ENCODE results near the gene IRGC. TPM values are rescaled to one million over a fixed set of nuclear protein-coding genes. Genes with fewer than 3 reads are reported as not detected.
A peak's percentile ranks its signal among the peaks of the same experiment; 100 is the strongest.

The IRGC gene
- total RNA-seq (not detected), total RNA-seq (0 reads per million in 2 donors)

- Mint-ChIP-seq H3K4me3 (no peak within 1 kb of the TSS), H3K27ac (peak within 1 kb of the TSS; percentile 37), H3K36me3 (ENCODE audit: low read depth) (peaks cover 2% of the 10 kb centered on the region), H3K4me1 (peaks cover 2% of the 10 kb centered on the region), H3K27me3 (peaks cover 33% of the 10 kb centered on the region)
- no peak for DNase-seq
- H3K9me3 ChIP-seq (ENCODE audit: control insufficient read depth, low read length, poor library complexity, severe bottlenecking), result no peaks in the 10 kb centered on the region
- no peak for ATAC-seq
Observed at GRCh38 chr19:43715776-43716175, at the start of gene IRGC. Gene IRGC (plus strand): TSS chr19:43716076. CDS start chr19:43718559, 2,483 bp downstream.

- H3K4me1 Mint-ChIP-seq, result peaks cover 43% of the 10 kb centered on the region
- DNase-seq, result no peak
- H3K27ac Mint-ChIP-seq, result peak overlapping the region; percentile 79
- no peaks in the 10 kb centered on the region for H3K9me3 ChIP-seq (ENCODE audit: control insufficient read depth, low read length, poor library complexity, severe bottlenecking)
- H3K4me3 Mint-ChIP-seq, result peak overlapping the region; percentile 88
- no peak for ATAC-seq
- H3K27me3 Mint-ChIP-seq, result no peaks in the 10 kb centered on the region
- peaks cover 11% of the 10 kb centered on the region for H3K36me3 Mint-ChIP-seq (ENCODE audit: low read depth)
Observed at GRCh38 chr19:43667126-43667875, 48.6 kb upstream of the IRGC start.

GRCh38 chr19:43667876-43668405 lies 47.9 kb upstream of the IRGC start:
- ATAC-seq (no peak), DNase-seq (peak in 1 of 3 donors; percentile 7)
- no peaks in the 10 kb centered on the region for H3K27me3 Mint-ChIP-seq
- peak overlapping the region; percentile 79 for H3K27ac Mint-ChIP-seq
- H3K4me1 Mint-ChIP-seq, result peaks cover 43% of the 10 kb centered on the region
- H3K4me3 Mint-ChIP-seq, result peak overlapping the region; percentile 88
- H3K36me3 Mint-ChIP-seq (ENCODE audit: low read depth), result peaks cover 11% of the 10 kb centered on the region
- H3K9me3 ChIP-seq (ENCODE audit: control insufficient read depth, low read length, poor library complexity, severe bottlenecking), result no peaks in the 10 kb centered on the region

GRCh38 chr19:43668406-43669109 lies 47.3 kb upstream of the IRGC start:
- Mint-ChIP-seq H3K27ac (peak overlapping the region; percentile 79), H3K27me3 (no peaks in the 10 kb centered on the region), H3K4me3 (peak overlapping the region; percentile 88), H3K4me1 (peaks cover 43% of the 10 kb centered on the region), H3K36me3 (ENCODE audit: low read depth) (peaks cover 11% of the 10 kb centered on the region)
- H3K9me3 ChIP-seq (ENCODE audit: control insufficient read depth, low read length, poor library complexity, severe bottlenecking), result no peaks in the 10 kb centered on the region
- peak; percentile 90 to 96 (median 91) for DNase-seq
- ATAC-seq, result peak; percentile 82

- Mint-ChIP-seq H3K27ac (no peak overlapping the region), H3K4me1 (peaks cover 38% of the 10 kb centered on the region), H3K27me3 (no peaks in the 10 kb centered on the region), H3K36me3 (ENCODE audit: low read depth) (peaks cover 8% of the 10 kb centered on the region), H3K4me3 (no peak overlapping the region)
- H3K9me3 ChIP-seq (ENCODE audit: control insufficient read depth, low read length, poor library complexity, severe bottlenecking), result no peaks in the 10 kb centered on the region
- ATAC-seq (no peak), DNase-seq (no peak)
Observed at GRCh38 chr19:43672061-43672679, 43.7 kb upstream of the IRGC start.

GRCh38 chr19:43673637-43674036 lies 42.2 kb upstream of the IRGC start:
- Mint-ChIP-seq H3K4me3 (no peak overlapping the region), H3K4me1 (peaks cover 28% of the 10 kb centered on the region), H3K36me3 (ENCODE audit: low read depth) (peaks cover 3% of the 10 kb centered on the region), H3K27me3 (no peaks in the 10 kb centered on the region), H3K27ac (no peak overlapping the region)
- no peaks in the 10 kb centered on the region for H3K9me3 ChIP-seq (ENCODE audit: control insufficient read depth, low read length, poor library complexity, severe bottlenecking)
- DNase-seq (no peak), ATAC-seq (no peak)

GRCh38 chr19:43674183-43674582 lies 41.7 kb upstream of the IRGC start:
- Mint-ChIP-seq H3K4me3 (no peak overlapping the region), H3K27ac (no peak overlapping the region), H3K4me1 (peaks cover 26% of the 10 kb centered on the region), H3K36me3 (ENCODE audit: low read depth) (peaks cover 3% of the 10 kb centered on the region), H3K27me3 (no peaks in the 10 kb centered on the region)
- H3K9me3 ChIP-seq (ENCODE audit: control insufficient read depth, low read length, poor library complexity, severe bottlenecking), result no peaks in the 10 kb centered on the region
- DNase-seq, result no peak
- ATAC-seq, result peak; percentile 18

- DNase-seq (no peak), ATAC-seq (peak; percentile 12)
- H3K4me3 Mint-ChIP-seq, result no peak overlapping the region
- peak overlapping the region; percentile 68 for H3K27ac Mint-ChIP-seq
- H3K27me3 Mint-ChIP-seq, result no peaks in the 10 kb centered on the region
- peaks cover 26% of the 10 kb centered on the region for H3K4me1 Mint-ChIP-seq
- peaks cover 3% of the 10 kb centered on the region for H3K36me3 Mint-ChIP-seq (ENCODE audit: low read depth)
- H3K9me3 ChIP-seq (ENCODE audit: control insufficient read depth, low read length, poor library complexity, severe bottlenecking), result no peaks in the 10 kb centered on the region
Observed at GRCh38 chr19:43674596-43674995, 41.3 kb upstream of the IRGC start.

- Mint-ChIP-seq H3K36me3 (ENCODE audit: low read depth) (peaks cover 3% of the 10 kb centered on the region), H3K27ac (peak overlapping the region; percentile 68), H3K4me1 (peaks cover 19% of the 10 kb centered on the region), H3K27me3 (no peaks in the 10 kb centered on the region), H3K4me3 (no peak overlapping the region)
- ATAC-seq (no peak), DNase-seq (no peak)
- H3K9me3 ChIP-seq (ENCODE audit: control insufficient read depth, low read length, poor library complexity, severe bottlenecking), result no peaks in the 10 kb centered on the region
Observed at GRCh38 chr19:43675269-43675879, 40.5 kb upstream of the IRGC start.

- Mint-ChIP-seq H3K27ac (peak overlapping the region; percentile 68), H3K4me3 (no peak overlapping the region)
- no peak for ATAC-seq
Observed at GRCh38 chr19:43675906-43676305, 40.0 kb upstream of the IRGC start.

GRCh38 chr19:43678512-43679261 lies 37.2 kb upstream of the IRGC start:
- H3K4me3 Mint-ChIP-seq, result no peak overlapping the region
- no peaks in the 10 kb centered on the region for H3K27me3 Mint-ChIP-seq
- H3K9me3 ChIP-seq (ENCODE audit: control insufficient read depth, low read length, poor library complexity, severe bottlenecking), result no peaks in the 10 kb centered on the region
- H3K27ac Mint-ChIP-seq, result no peak overlapping the region
- DNase-seq (no peak), ATAC-seq (no peak)
- H3K4me1 Mint-ChIP-seq, result peaks cover 12% of the 10 kb centered on the region
- H3K36me3 Mint-ChIP-seq (ENCODE audit: low read depth), result peaks cover 3% of the 10 kb centered on the region

More at GRCh38 chr19:43675906-43676305, 40.0 kb upstream of the IRGC start:
- Mint-ChIP-seq H3K36me3 (ENCODE audit: low read depth) (peaks cover 3% of the 10 kb centered on the region), H3K4me1 (peaks cover 17% of the 10 kb centered on the region), H3K27me3 (no peaks in the 10 kb centered on the region)
- no peaks in the 10 kb centered on the region for H3K9me3 ChIP-seq (ENCODE audit: control insufficient read depth, low read length, poor library complexity, severe bottlenecking)
- DNase-seq, result no peak

- H3K27me3 Mint-ChIP-seq, result no peaks in the 10 kb centered on the region
- H3K27ac Mint-ChIP-seq, result no peak overlapping the region
- no peak for ATAC-seq
- H3K4me1 Mint-ChIP-seq, result no peaks in the 10 kb centered on the region
- H3K4me3 Mint-ChIP-seq, result no peak overlapping the region
- no peak for DNase-seq
- no peaks in the 10 kb centered on the region for H3K9me3 ChIP-seq (ENCODE audit: control insufficient read depth, low read length, poor library complexity, severe bottlenecking)
- no peaks in the 10 kb centered on the region for H3K36me3 Mint-ChIP-seq (ENCODE audit: low read depth)
Observed at GRCh38 chr19:43681821-43682220, 34.1 kb upstream of the IRGC start.

Measured in T-helper 17 cell (primary cell).